ENCODE data around the gene CERK. TPM values are rescaled to one million over a fixed set of nuclear protein-coding genes. Genes with fewer than 3 reads are reported as not detected.

The CERK gene
- total RNA-seq, 4 donors from 2014 or later = 37.3 to 51.1 (median 48.0) TPM

DNA sequence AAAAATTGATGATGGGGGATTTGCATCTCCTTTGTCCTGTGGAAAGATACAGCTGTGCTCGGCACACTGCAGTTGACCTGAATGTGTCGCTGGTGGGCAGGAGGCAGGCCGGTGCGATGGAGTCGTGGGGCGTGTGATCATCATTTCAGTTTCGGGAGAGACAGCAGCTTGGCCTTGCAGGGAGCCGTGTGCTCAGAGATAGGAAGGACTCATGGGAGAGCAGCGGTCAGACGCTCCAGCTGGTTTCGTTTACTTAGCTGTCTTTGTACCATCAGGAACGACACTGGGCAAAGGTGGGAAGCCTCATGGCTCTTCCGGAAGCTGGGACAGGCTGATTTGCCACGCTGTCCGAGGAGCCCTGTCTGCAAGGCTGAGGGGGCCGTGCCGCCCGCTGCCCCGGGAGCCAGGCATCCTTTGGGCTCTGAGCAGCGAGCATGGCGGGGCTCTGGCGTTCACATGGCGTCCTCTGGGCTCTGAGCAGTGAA lies 85.2 kb downstream of the CERK start:
- peak overlapping the region; percentile 21 to 80 (median 65) for H3K27ac ChIP-seq (replicated peaks in 1 of 4)
- DNase-seq (ENCODE audit: extremely low spot score) = no peak
- 61% methylated on average over 22 of the region's 23 CpGs for WGBS
- H3K27me3 ChIP-seq = no peaks in the 10 kb centered on the region
- intact Hi-C loops (cut with DNase I) = loop anchor here (10.0 kb wide), 1 partner anchor 88 kb away; no protein-coding TSS in a partner anchor
- H3K4me1 ChIP-seq = peaks cover 46 to 60% (median 52%) of the 10 kb centered on the region in 4 donors
- H3K36me3 ChIP-seq = peaks cover 0 to 3% (median 0%) of the 10 kb centered on the region in 4 donors
- no peak for TF ChIP-seq POLR2AphosphoS5 (IDR thresholded peaks at IDR 0.05)
- TF ChIP-seq POLR2A (IDR thresholded peaks at IDR 0.05; ENCODE audit: low read depth) = no peak
- no peak for TF ChIP-seq EP300 (IDR thresholded peaks at IDR 0.05)
- TF ChIP-seq, protein P1, sequence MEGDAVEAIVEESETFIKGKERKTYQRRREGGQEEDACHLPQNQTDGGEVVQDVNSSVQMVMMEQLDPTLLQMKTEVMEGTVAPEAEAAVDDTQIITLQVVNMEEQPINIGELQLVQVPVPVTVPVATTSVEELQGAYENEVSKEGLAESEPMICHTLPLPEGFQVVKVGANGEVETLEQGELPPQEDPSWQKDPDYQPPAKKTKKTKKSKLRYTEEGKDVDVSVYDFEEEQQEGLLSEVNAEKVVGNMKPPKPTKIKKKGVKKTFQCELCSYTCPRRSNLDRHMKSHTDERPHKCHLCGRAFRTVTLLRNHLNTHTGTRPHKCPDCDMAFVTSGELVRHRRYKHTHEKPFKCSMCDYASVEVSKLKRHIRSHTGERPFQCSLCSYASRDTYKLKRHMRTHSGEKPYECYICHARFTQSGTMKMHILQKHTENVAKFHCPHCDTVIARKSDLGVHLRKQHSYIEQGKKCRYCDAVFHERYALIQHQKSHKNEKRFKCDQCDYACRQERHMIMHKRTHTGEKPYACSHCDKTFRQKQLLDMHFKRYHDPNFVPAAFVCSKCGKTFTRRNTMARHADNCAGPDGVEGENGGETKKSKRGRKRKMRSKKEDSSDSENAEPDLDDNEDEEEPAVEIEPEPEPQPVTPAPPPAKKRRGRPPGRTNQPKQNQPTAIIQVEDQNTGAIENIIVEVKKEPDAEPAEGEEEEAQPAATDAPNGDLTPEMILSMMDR (IDR thresholded peaks at IDR 0.05) = no peak
- H3K4me3 ChIP-seq = peak overlapping the region; percentile 13 to 36 (median 26)
- H3K9me3 ChIP-seq = no peaks in the 10 kb centered on the region

DNA sequence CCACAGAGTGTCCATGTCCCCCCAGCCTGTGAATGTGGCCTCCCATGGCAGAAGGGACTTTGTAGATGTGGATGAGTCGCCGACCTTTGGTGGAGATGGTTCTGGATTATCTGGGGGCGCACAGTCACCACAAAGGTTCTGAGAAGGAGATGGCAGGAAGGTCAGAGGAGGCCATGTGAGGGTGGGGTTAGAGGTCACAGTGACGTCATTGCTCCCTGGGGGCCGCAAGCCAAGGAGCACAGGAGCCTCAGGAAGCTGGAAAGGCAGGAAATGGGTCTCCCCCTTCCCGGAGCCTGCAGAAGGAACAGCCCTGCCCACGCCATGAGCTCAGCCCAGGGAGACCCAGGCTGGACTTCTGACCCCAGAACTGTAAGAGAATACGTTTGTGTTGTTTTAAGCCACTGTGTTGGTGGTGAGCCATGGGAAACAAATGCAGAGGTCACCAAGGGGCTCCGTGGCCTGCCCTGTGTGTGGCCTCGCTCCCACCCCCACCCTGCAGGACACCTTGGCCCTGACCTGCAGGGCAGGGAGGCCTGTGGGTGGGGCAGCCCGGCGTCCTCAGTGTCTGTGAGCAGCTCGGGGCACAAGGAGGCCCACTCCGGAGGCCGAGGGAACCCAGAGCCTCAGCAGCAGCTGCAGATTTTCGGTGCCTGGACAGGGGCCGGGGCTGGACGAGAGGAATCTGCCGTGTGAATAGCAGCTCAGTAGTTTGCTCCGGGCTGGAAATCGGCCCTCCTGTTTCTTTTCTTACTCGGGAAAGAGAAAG lies 85.8 kb downstream of the CERK start:
- no peaks in the 10 kb centered on the region for H3K9me3 ChIP-seq
- H3K4me3 ChIP-seq = peak overlapping the region; percentile 13 to 36 (median 26)
- peak overlapping the region; percentile 21 to 80 (median 65) for H3K27ac ChIP-seq (replicated peaks in 1 of 4)

DNA sequence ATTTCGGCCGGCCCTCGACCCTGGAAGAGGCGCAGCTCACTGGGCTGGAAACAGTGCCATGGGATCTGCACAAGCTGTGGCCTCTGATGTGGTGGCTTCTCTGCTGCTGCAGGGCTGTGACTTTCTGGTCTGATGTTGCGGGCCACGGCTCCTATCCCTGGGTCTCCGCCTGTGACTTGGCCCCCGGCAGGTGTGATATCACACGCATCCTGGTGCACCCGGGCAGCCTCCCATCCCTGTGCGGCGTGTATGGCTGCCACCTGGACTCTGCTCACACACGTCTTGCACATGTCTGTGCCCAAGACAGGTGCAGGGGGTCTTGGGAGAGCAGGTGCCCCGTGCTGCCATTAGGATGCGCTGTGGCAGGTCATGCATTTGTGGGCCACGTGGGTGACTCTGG lies 86.7 kb downstream of the CERK start:
- 94% methylated on average over 15 of the region's 16 CpGs for WGBS
- DNase-seq (ENCODE audit: extremely low spot score) = no peak
- intact Hi-C loops (cut with DNase I) = loop anchor here (10.0 kb wide), 1 partner anchor 87 kb away; no protein-coding TSS in a partner anchor
- H3K9me3 ChIP-seq = no peaks in the 10 kb centered on the region
- no peak overlapping the region for H3K4me3 ChIP-seq
- TF ChIP-seq, protein P1 (IDR thresholded peaks at IDR 0.05) = no peak
- TF ChIP-seq POLR2A (IDR thresholded peaks at IDR 0.05; ENCODE audit: low read depth) (no peak), POLR2AphosphoS5 (IDR thresholded peaks at IDR 0.05) (no peak), EP300 (IDR thresholded peaks at IDR 0.05) (no peak)
- peak overlapping the region in 2 of 4 donors; percentile 71 to 80 for H3K27ac ChIP-seq (replicated peaks in 1 of 4)
- H3K27me3 ChIP-seq = no peaks in the 10 kb centered on the region
- peaks cover 51 to 76% (median 60%) of the 10 kb centered on the region in 4 donors for H3K4me1 ChIP-seq
- H3K36me3 ChIP-seq = peaks cover 0 to 3% (median 0%) of the 10 kb centered on the region in 4 donors

More for the DNA sequence above, 85.8 kb downstream of the CERK start:
- Histone ChIP-seq H3K27me3 (no peaks in the 10 kb centered on the region), H3K4me1 (peaks cover 46 to 66% (median 53%) of the 10 kb centered on the region in 4 donors), H3K36me3 (peaks cover 0 to 3% (median 0%) of the 10 kb centered on the region in 4 donors)
- intact Hi-C loops (cut with DNase I) = loop anchor here (10.0 kb wide), 1 partner anchor 87 kb away; no protein-coding TSS in a partner anchor
- TF ChIP-seq POLR2AphosphoS5 (IDR thresholded peaks at IDR 0.05) = peak in 1 of 2 donors; percentile 11
- TF ChIP-seq, protein P1 (IDR thresholded peaks at IDR 0.05) = no peak
- DNase-seq (ENCODE audit: extremely low spot score) = no peak
- 59% methylated on average over 21 of the region's 22 CpGs for WGBS

DNA sequence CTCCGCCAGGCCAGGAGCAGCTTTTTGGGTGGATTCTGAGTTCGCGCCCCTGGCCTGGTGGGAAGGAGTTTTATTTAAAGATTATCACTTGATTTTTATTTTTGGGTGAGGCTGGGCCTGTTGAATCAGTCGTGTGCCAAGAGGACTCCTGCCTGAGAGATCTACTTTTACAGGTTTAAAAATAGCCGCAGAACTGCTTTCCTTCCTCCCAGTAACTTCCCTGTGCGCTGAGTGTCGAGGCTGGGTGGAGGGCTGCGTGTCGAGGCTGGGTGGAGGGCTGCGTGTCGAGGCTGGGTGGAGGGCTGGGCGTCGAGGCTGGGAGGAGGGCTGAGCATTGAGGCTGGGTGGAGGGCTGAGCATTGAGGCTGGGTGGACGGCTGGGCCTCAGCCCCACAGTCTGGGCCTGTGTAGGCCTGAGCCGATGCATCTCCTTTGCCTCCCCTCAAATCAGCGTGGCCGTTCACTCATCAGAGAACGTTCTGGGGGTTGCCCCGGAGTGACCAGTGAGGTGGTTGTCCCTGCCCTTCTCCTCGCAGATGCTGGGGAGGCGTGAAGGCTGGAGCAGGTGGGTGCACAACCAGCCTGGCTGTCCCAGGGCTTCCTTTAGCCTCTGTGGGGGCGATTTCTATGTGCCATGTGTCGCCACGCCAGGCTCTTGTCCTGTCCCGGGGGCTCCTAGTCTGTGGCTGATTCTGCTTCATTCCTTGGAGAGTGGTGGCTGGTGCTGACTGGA lies 87.8 kb downstream of the CERK start:
- H3K4me1 ChIP-seq = peaks cover 58 to 79% (median 65%) of the 10 kb centered on the region in 4 donors

More for the DNA sequence above, 87.8 kb downstream of the CERK start:
- TF ChIP-seq EP300 (IDR thresholded peaks at IDR 0.05) = no peak
- TF ChIP-seq, protein P1 (IDR thresholded peaks at IDR 0.05) = no peak
- no peak for TF ChIP-seq POLR2AphosphoS5 (IDR thresholded peaks at IDR 0.05)
- no peak for TF ChIP-seq POLR2A (IDR thresholded peaks at IDR 0.05; ENCODE audit: low read depth)
- H3K27me3 ChIP-seq = no peaks in the 10 kb centered on the region
- intact Hi-C loops (cut with DNase I) = loop anchor here (10.0 kb wide), 1 partner anchor 85 kb away; no protein-coding TSS in a partner anchor
- 47% methylated on average over 13 of the region's 25 CpGs for WGBS
- H3K9me3 ChIP-seq = no peaks in the 10 kb centered on the region
- DNase-seq (ENCODE audit: extremely low spot score) = no peak
- peak overlapping the region; percentile 66 to 80 (median 70) for H3K27ac ChIP-seq (replicated peaks in 1 of 4)
- H3K36me3 ChIP-seq = peaks cover 0 to 3% (median 0%) of the 10 kb centered on the region in 4 donors
- H3K4me3 ChIP-seq = no peak overlapping the region

All from esophagus muscularis mucosa (tissue), 4 donors.